ENCODE measurements around the gene EXPH5. TPM values are rescaled to one million over a fixed set of nuclear protein-coding genes. Genes with fewer than 3 reads are reported as not detected.

The EXPH5 gene
- total and polyA plus RNA-seq, 2 donors (not counting 3 experiments of a cell fraction or from before 2014, with no cell fraction given) = 0.03 to 0.09 TPM

- Histone ChIP-seq H3K9me1 (replicated peaks; ENCODE audit: control insufficient read depth, extremely low read depth, insufficient read depth, low read length) (no peaks in the 10 kb centered on the region), H3K9ac (replicated peaks; ENCODE audit: extremely low read depth, insufficient read depth, low read length) (no peak overlapping the region), H3K9me3 (replicated peaks; ENCODE audit: control insufficient read depth, insufficient read depth, low read length) (no peaks in the 10 kb centered on the region), H3K4me3 (replicated peaks in 1 of 3; ENCODE audit: insufficient read depth in 1 of 3, low read depth in 1 of 3, low read length in 3 of 3) (no peak overlapping the region), H2AFZ (ENCODE audit: low read depth, low read length) (no peak overlapping the region), H3K36me3 (ENCODE audit: control insufficient read depth in 2 of 2, extremely low read depth in 1 of 2, insufficient read depth in 2 of 2, low read length in 2 of 2) (peaks cover 3 to 6% of the 10 kb centered on the region in 2 experiments), H4K20me1 (replicated peaks; ENCODE audit: control insufficient read depth, extremely low read depth, insufficient read depth, low read length) (no peaks in the 10 kb centered on the region), H3K4me1 (ENCODE audit: control insufficient read depth, extremely low read depth, insufficient read depth, low read length) (no peaks in the 10 kb centered on the region), H3K27me3 (ENCODE audit: control insufficient read depth in 2 of 2, insufficient read depth in 2 of 2, low read length in 2 of 2) (no peaks in the 10 kb centered on the region), H3K27ac (ENCODE audit: insufficient read depth, low read depth, low read length) (no peak overlapping the region), H3K79me2 (ENCODE audit: control insufficient read depth, insufficient read depth, low read length) (no peaks in the 10 kb centered on the region), H3K4me2 (ENCODE audit: insufficient read depth, low read length) (no peak overlapping the region)
- no peak for FAIRE-seq
- no TSS peak for BruUV-seq (replicated peaks)
- intact Hi-C loops (cut with micrococcal nuclease) = no loop called here
- POLR2A ChIA-PET = no interaction called here
- CTCF ChIA-PET = no interaction called here
- TF ChIP-seq POLR2AphosphoS5 (IDR thresholded peaks at IDR 0.05; ENCODE audit: insufficient read depth, low read depth, low read length) (no peak), POLR2A (IDR thresholded peaks at IDR 0.05; ENCODE audit: low read depth, low read length) (no peak), CTCF (IDR thresholded peaks at IDR 0.05; ENCODE audit: extremely low read depth in 1 of 2, insufficient read depth in 1 of 2, low read depth in 1 of 2, low read length in 2 of 2) (no peak), FOS (IDR thresholded peaks at IDR 0.05; ENCODE audit: borderline replicate concordance, insufficient read depth, low read length) (no peak), MYC (IDR thresholded peaks at IDR 0.05; ENCODE audit: low read depth, low read length) (no peak), EZH2 (IDR thresholded peaks at IDR 0.05; ENCODE audit: borderline replicate concordance, low read depth, low read length, severe bottlenecking) (no peak), MAX (IDR thresholded peaks at IDR 0.05; ENCODE audit: insufficient read depth, insufficient read length) (no peak)
- no peak for DNase-seq (ENCODE audit: low read depth, low spot score)
- dilution Hi-C loops (cut with MboI; ENCODE audit: extremely low pct_ligation_motif_present, low sequenced_read_pairs) = no loop called here
These were observed 107.2 kb downstream of the EXPH5 start for GRCh38 chr11:108486331-108486730.
